CD8-positive, alpha-beta memory T cell (primary cell): ENCODE data around the gene PSME3IP1. TPM values are rescaled to one million over a fixed set of nuclear protein-coding genes. Genes with fewer than 3 reads are reported as not detected.

Source experiments
- CTCF ChIA-PET: fragments of 350-600 bp; sonication (Branson Sonifier 250); formaldehyde crosslinking; loops from one replicate; lab custom pipeline; 2021; ENCODE audit warnings: antibody characterized with exemption; lab: Charles Lee
- POLR2A ChIA-PET: fragments of 350-600 bp; sonication (Branson Sonifier 250); formaldehyde crosslinking; loops from one replicate; lab custom pipeline; 2021; ENCODE audit warnings: antibody characterized with exemption; lab: Charles Lee
- DNase-seq, 5 donors: peaks; one replicate each; pipeline versions ENCODE4 v3.0.0 to v3.0.0-alpha.2; 2020 to 2022; ENCODE audit warnings: mixed read lengths in 1 of 5
- H3K27ac ChIP-seq: one replicate; pipeline ENCODE4 v1.7.0; 2013; ENCODE audit warnings: low read depth, mild to moderate bottlenecking, low read length, moderate library complexity
- H3K27me3 ChIP-seq: 2 replicates; pipeline ENCODE4 v1.7.0; 2013; ENCODE audit warnings: low read length, mild to moderate bottlenecking; ENCODE audit not compliant: insufficient read depth, poor library complexity, severe bottlenecking
- H3K36me3 ChIP-seq: 2 replicates; pipeline ENCODE4 v1.7.0; 2013; ENCODE audit warnings: mild to moderate bottlenecking, low read length, moderate library complexity; ENCODE audit not compliant: insufficient read depth
- H3K4me1 ChIP-seq: 2 replicates; pipeline ENCODE4 v1.7.0; 2013; ENCODE audit warnings: mild to moderate bottlenecking, low read length, moderate library complexity; ENCODE audit not compliant: insufficient read depth
- H3K4me3 ChIP-seq: 2 replicates; pipeline ENCODE4 v1.7.0; 2013; ENCODE audit warnings: mild to moderate bottlenecking, low read length
- H3K9me3 ChIP-seq: 2 replicates; pipeline ENCODE4 v1.7.0; 2013; ENCODE audit warnings: mild to moderate bottlenecking, low read length
- H3K27ac Mint-ChIP-seq, 8 donors: one replicate each; pipeline ENCODE4 v1.8.0; 2020 to 2021; ENCODE audit warnings: mixed read lengths in 8 of 8, mild to moderate bottlenecking in 6 of 8, inconsistent platforms in 3 of 8, moderate library complexity in 3 of 8
- H3K27me3 Mint-ChIP-seq, 2 donors: one replicate each; pipeline ENCODE4 v1.8.0; 2020 to 2021; ENCODE audit warnings: mixed read lengths in 2 of 2, mild to moderate bottlenecking in 1 of 2, moderate library complexity in 1 of 2
- H3K36me3 Mint-ChIP-seq, 3 donors: one replicate each; pipeline ENCODE4 v1.8.0; 2020 to 2021; ENCODE audit warnings: mixed read lengths in 3 of 3, inconsistent platforms in 1 of 3, mild to moderate bottlenecking in 1 of 3
- H3K4me1 Mint-ChIP-seq, 3 donors: one replicate each; pipeline ENCODE4 v1.8.0; 2020 to 2021; ENCODE audit warnings: mixed read lengths in 3 of 3, inconsistent platforms in 1 of 3, mild to moderate bottlenecking in 1 of 3
- H3K4me3 Mint-ChIP-seq, 7 donors: one replicate each; pipeline ENCODE4 v1.8.0; 2020 to 2021; ENCODE audit warnings: mixed read lengths in 7 of 7, mild to moderate bottlenecking in 6 of 7, moderate library complexity in 4 of 7, inconsistent platforms in 2 of 7
- H3K9me3 Mint-ChIP-seq, 5 donors: one replicate each; pipeline ENCODE4 v1.8.0; 2020 to 2022; ENCODE audit warnings: mixed read lengths in 5 of 5, mild to moderate bottlenecking in 3 of 5, moderate library complexity in 2 of 5, inconsistent platforms in 1 of 5
- polyA plus RNA-seq: library from polyadenylated mRNA; unstranded; fragments of 300-500 nt; fragmentation: Illumina TruSeq; gene quantifications from one replicate; pipeline ENCODE4 v1.2.3, GENCODE V29; 2021
- total RNA-seq, 2 experiments: library from RNA; stranded (reverse); gene quantifications; one replicate each; pipeline ENCODE4 v1.2.3, GENCODE V29; 2021

The PSME3IP1 gene
- total and polyA plus RNA-seq, 3 experiments from 2014 or later, result 62.3 to 111 (median 103) TPM

- H3K9me3 ChIP-seq, result no peaks in the 10 kb centered on the region
- H3K27ac ChIP-seq, result peak overlapping the region; percentile 60
- no peaks in the 10 kb centered on the region for H3K27me3 ChIP-seq
- ChIA-PET POLR2A (interaction anchor here (1.4 kb wide), 1 partner anchor 9 kb away, joined by 3 read pairs; no protein-coding TSS in a partner anchor), CTCF (interaction anchor here (1.2 to 3.9 kb wide), 4 partner anchors 10 to 170 kb away, joined by 3 to 22 read pairs (median 6); partner anchors contain the start of gene CPNE2)
- H3K36me3 Mint-ChIP-seq, result peaks cover 6 to 8% (median 7%) of the 10 kb centered on the region in 3 donors
- DNase-seq, result peak in 1 of 5 donors; percentile 16
- no peaks in the 10 kb centered on the region for H3K36me3 ChIP-seq
- peak overlapping the region; percentile 78 for H3K4me3 ChIP-seq
- H3K4me1 ChIP-seq, result peaks cover 71% of the 10 kb centered on the region
- H3K4me1 Mint-ChIP-seq, result peaks cover 80 to 95% (median 84%) of the 10 kb centered on the region in 3 donors
- no peaks in the 10 kb centered on the region for H3K9me3 Mint-ChIP-seq
- H3K4me3 Mint-ChIP-seq, result peak overlapping the region; percentile 84 to 96 (median 90)
- peak overlapping the region; percentile 83 to 98 (median 93) for H3K27ac Mint-ChIP-seq
- H3K27me3 Mint-ChIP-seq, result no peaks in the 10 kb centered on the region
Observed at GRCh38 chr16:57133886-57134285, 52.0 kb downstream of the PSME3IP1 start.

GRCh38 chr16:57133031-57133430 is 52.8 kb downstream of the PSME3IP1 start:
- Histone ChIP-seq H3K27ac (no peak overlapping the region), H3K27me3 (no peaks in the 10 kb centered on the region), H3K9me3 (no peaks in the 10 kb centered on the region), H3K4me1 (peaks cover 78% of the 10 kb centered on the region), H3K4me3 (no peak overlapping the region), H3K36me3 (no peaks in the 10 kb centered on the region)
- Mint-ChIP-seq H3K27ac (peak overlapping the region; percentile 83 to 98 (median 93)), H3K36me3 (peaks cover 1 to 5% (median 2%) of the 10 kb centered on the region in 3 donors), H3K9me3 (no peaks in the 10 kb centered on the region), H3K4me3 (peak overlapping the region; percentile 84 to 96 (median 90)), H3K4me1 (peaks cover 76 to 94% (median 81%) of the 10 kb centered on the region in 3 donors), H3K27me3 (no peaks in the 10 kb centered on the region)
- ChIA-PET CTCF (interaction anchor here (3.9 kb wide), 1 partner anchor 40 kb away, joined by 22 read pairs; the partner anchor contains the start of gene CPNE2), POLR2A (no interaction called here)
- no peak for DNase-seq

- Histone ChIP-seq H3K27ac (no peak overlapping the region), H3K27me3 (no peaks in the 10 kb centered on the region), H3K36me3 (no peaks in the 10 kb centered on the region), H3K4me3 (peak overlapping the region; percentile 12), H3K9me3 (no peaks in the 10 kb centered on the region), H3K4me1 (peaks cover 83% of the 10 kb centered on the region)
- peaks cover 78 to 96% (median 82%) of the 10 kb centered on the region in 3 donors for H3K4me1 Mint-ChIP-seq
- no peaks in the 10 kb centered on the region for H3K27me3 Mint-ChIP-seq
- DNase-seq, result no peak
- peak overlapping the region; percentile 72 to 96 (median 90) for H3K4me3 Mint-ChIP-seq
- ChIA-PET CTCF (interaction anchor here (0.8 kb wide), 1 partner anchor 49 kb away, joined by 3 read pairs; no protein-coding TSS in a partner anchor), POLR2A (no interaction called here)
- H3K9me3 Mint-ChIP-seq, result no peaks in the 10 kb centered on the region
- H3K36me3 Mint-ChIP-seq, result peaks cover 0 to 1% (median 0%) of the 10 kb centered on the region in 3 donors
- H3K27ac Mint-ChIP-seq, result peak overlapping the region; percentile 83 to 98 (median 93)
Observed at GRCh38 chr16:57132470-57132869, 53.4 kb downstream of the PSME3IP1 start.

GRCh38 chr16:57131351-57131970 is 54.4 kb downstream of the PSME3IP1 start:
- Mint-ChIP-seq H3K27me3 (no peaks in the 10 kb centered on the region), H3K27ac (peak overlapping the region; percentile 83 to 100 (median 94)), H3K36me3 (no peaks in the 10 kb centered on the region), H3K9me3 (no peaks in the 10 kb centered on the region), H3K4me1 (peaks cover 88 to 99% (median 92%) of the 10 kb centered on the region in 3 donors), H3K4me3 (peak overlapping the region; percentile 65 to 92 (median 89))
- peak in 1 of 5 donors; percentile 43 for DNase-seq
- H3K27ac ChIP-seq, result peak overlapping the region; percentile 40
- H3K4me1 ChIP-seq, result peaks cover 92% of the 10 kb centered on the region
- no peaks in the 10 kb centered on the region for H3K27me3 ChIP-seq
- ChIA-PET POLR2A (no interaction called here), CTCF (interaction anchor here (0.8 to 5.8 kb wide), 2 partner anchors 12 to 48 kb away, joined by 3 to 23 read pairs; no protein-coding TSS in a partner anchor)
- H3K9me3 ChIP-seq, result no peaks in the 10 kb centered on the region
- no peaks in the 10 kb centered on the region for H3K36me3 ChIP-seq
- H3K4me3 ChIP-seq, result no peak overlapping the region

GRCh38 chr16:57130950-57131321 is 54.9 kb downstream of the PSME3IP1 start:
- ChIA-PET CTCF (interaction anchor here (0.8 to 5.8 kb wide), 2 partner anchors 12 to 47 kb away, joined by 3 to 23 read pairs; no protein-coding TSS in a partner anchor), POLR2A (no interaction called here)
- no peak for DNase-seq
- Mint-ChIP-seq H3K9me3 (no peaks in the 10 kb centered on the region), H3K4me1 (peaks cover 88 to 99% (median 92%) of the 10 kb centered on the region in 3 donors), H3K4me3 (peak overlapping the region; percentile 65 to 92 (median 89)), H3K36me3 (no peaks in the 10 kb centered on the region), H3K27me3 (no peaks in the 10 kb centered on the region), H3K27ac (peak overlapping the region; percentile 83 to 100 (median 94))
- Histone ChIP-seq H3K27me3 (no peaks in the 10 kb centered on the region), H3K27ac (peak overlapping the region; percentile 40), H3K4me3 (peak overlapping the region; percentile 43), H3K4me1 (peaks cover 92% of the 10 kb centered on the region), H3K36me3 (no peaks in the 10 kb centered on the region), H3K9me3 (no peaks in the 10 kb centered on the region)

GRCh38 chr16:57128771-57129389 is 57.0 kb downstream of the PSME3IP1 start:
- Histone ChIP-seq H3K4me3 (peak overlapping the region; percentile 33), H3K27me3 (no peaks in the 10 kb centered on the region), H3K9me3 (no peaks in the 10 kb centered on the region), H3K27ac (peak overlapping the region; percentile 35), H3K36me3 (no peaks in the 10 kb centered on the region), H3K4me1 (peaks cover 91% of the 10 kb centered on the region)
- DNase-seq, result peak; percentile 36 to 84 (median 68)
- POLR2A ChIA-PET, result interaction anchor here (1.1 to 2.0 kb wide), 2 partner anchors 15 to 36 kb away, joined by 4 read pairs; partner anchors contain the start of gene CPNE2
- Mint-ChIP-seq H3K27ac (peak overlapping the region; percentile 83 to 98 (median 94)), H3K27me3 (no peaks in the 10 kb centered on the region), H3K36me3 (no peaks in the 10 kb centered on the region), H3K9me3 (no peaks in the 10 kb centered on the region), H3K4me3 (peak overlapping the region; percentile 65 to 92 (median 89)), H3K4me1 (peaks cover 89 to 99% (median 95%) of the 10 kb centered on the region in 3 donors)
- CTCF ChIA-PET, result interaction anchor here (1.0 to 5.8 kb wide), 5 partner anchors 8 to 45 kb away, joined by 3 to 23 read pairs (median 3); partner anchors contain the start of gene CPNE2

- Histone ChIP-seq H3K27me3 (no peaks in the 10 kb centered on the region), H3K4me1 (peaks cover 91% of the 10 kb centered on the region), H3K27ac (no peak overlapping the region), H3K4me3 (no peak overlapping the region), H3K9me3 (no peaks in the 10 kb centered on the region), H3K36me3 (no peaks in the 10 kb centered on the region)
- Mint-ChIP-seq H3K9me3 (no peaks in the 10 kb centered on the region), H3K27me3 (no peaks in the 10 kb centered on the region), H3K36me3 (no peaks in the 10 kb centered on the region), H3K4me3 (peak overlapping the region in 6 of 7 donors; percentile 49 to 77 (median 64)), H3K4me1 (peaks cover 86 to 98% (median 95%) of the 10 kb centered on the region in 3 donors), H3K27ac (peak overlapping the region; percentile 84 to 99 (median 96))
- no peak for DNase-seq
- ChIA-PET POLR2A (no interaction called here), CTCF (interaction anchor here (1.1 to 5.8 kb wide), 5 partner anchors 9 to 44 kb away, joined by 3 to 23 read pairs (median 4); partner anchors contain the start of gene CPNE2)
Observed at GRCh38 chr16:57127836-57128235, 58.0 kb downstream of the PSME3IP1 start.
